ENCODE data around the gene METTL16.

- TF ChIP-seq, protein P1, sequence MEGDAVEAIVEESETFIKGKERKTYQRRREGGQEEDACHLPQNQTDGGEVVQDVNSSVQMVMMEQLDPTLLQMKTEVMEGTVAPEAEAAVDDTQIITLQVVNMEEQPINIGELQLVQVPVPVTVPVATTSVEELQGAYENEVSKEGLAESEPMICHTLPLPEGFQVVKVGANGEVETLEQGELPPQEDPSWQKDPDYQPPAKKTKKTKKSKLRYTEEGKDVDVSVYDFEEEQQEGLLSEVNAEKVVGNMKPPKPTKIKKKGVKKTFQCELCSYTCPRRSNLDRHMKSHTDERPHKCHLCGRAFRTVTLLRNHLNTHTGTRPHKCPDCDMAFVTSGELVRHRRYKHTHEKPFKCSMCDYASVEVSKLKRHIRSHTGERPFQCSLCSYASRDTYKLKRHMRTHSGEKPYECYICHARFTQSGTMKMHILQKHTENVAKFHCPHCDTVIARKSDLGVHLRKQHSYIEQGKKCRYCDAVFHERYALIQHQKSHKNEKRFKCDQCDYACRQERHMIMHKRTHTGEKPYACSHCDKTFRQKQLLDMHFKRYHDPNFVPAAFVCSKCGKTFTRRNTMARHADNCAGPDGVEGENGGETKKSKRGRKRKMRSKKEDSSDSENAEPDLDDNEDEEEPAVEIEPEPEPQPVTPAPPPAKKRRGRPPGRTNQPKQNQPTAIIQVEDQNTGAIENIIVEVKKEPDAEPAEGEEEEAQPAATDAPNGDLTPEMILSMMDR (conservative IDR thresholded peaks at IDR 0.05; ENCODE audit: low read depth, low read length) = no peak
- no peak for TF ChIP-seq FOS (IDR thresholded peaks at IDR 0.05; ENCODE audit: low read depth, low read length)
Measured at GRCh38 chr17:2393954-2394749, 117.5 kb downstream of the METTL16 start.
